ENCODE data around the gene CDK6. TPM values are rescaled to one million over a fixed set of nuclear protein-coding genes. Genes with fewer than 3 reads are reported as not detected.

Gene CDK6
- total RNA-seq, 1 donor from 2014 or later, result 6.0 TPM

GRCh38 chr7:92652536-92652935, 183.8 kb downstream of the CDK6 start:
- Histone ChIP-seq H3K4me3 (no peak overlapping the region), H3K9me3 (ENCODE audit: low read depth) (no peaks in the 10 kb centered on the region), H3K79me2 (ENCODE audit: low read depth) (no peaks in the 10 kb centered on the region), H3K27me3 (no peaks in the 10 kb centered on the region), H3K27ac (no peak overlapping the region), H2AFZ (replicated peaks) (no peak overlapping the region), H4K20me1 (ENCODE audit: low read depth) (no peaks in the 10 kb centered on the region), H3K9ac (no peak overlapping the region), H3K4me2 (no peak overlapping the region), H3K4me1 (no peaks in the 10 kb centered on the region), H3F3A (ENCODE audit: low read depth) (no peaks in the 10 kb centered on the region), H3K36me3 (no peaks in the 10 kb centered on the region)
- H3K27ac Mint-ChIP-seq, result no peak overlapping the region
- TF ChIP-seq EZH2phosphoT487 (IDR thresholded peaks at IDR 0.05) (no peak), EZH2 (IDR thresholded peaks at IDR 0.05) (no peak), CTCF (IDR thresholded peaks at IDR 0.05) (no peak)
- no peaks in the 10 kb centered on the region for H3K27me3 Mint-ChIP-seq (ENCODE audit: insufficient read depth, low read depth)
- no peak overlapping the region for H3K4me3 Mint-ChIP-seq
- no peaks in the 10 kb centered on the region for H3K4me1 Mint-ChIP-seq
- no peaks in the 10 kb centered on the region for H3K9me3 Mint-ChIP-seq
- DNase-seq (ENCODE audit: low spot score), result no peak
- H3K36me3 Mint-ChIP-seq, result peaks cover 2% of the 10 kb centered on the region

GRCh38 chr7:92650391-92650790, 186.0 kb downstream of the CDK6 start:
- Histone ChIP-seq H2AFZ (replicated peaks) (no peak overlapping the region), H3K4me3 (no peak overlapping the region), H3K4me2 (no peak overlapping the region), H3K9ac (no peak overlapping the region), H3K27me3 (no peaks in the 10 kb centered on the region), H3K36me3 (no peaks in the 10 kb centered on the region), H4K20me1 (ENCODE audit: low read depth) (no peaks in the 10 kb centered on the region), H3K27ac (no peak overlapping the region), H3K79me2 (ENCODE audit: low read depth) (no peaks in the 10 kb centered on the region), H3F3A (ENCODE audit: low read depth) (no peaks in the 10 kb centered on the region), H3K4me1 (peaks cover 2% of the 10 kb centered on the region), H3K9me3 (ENCODE audit: low read depth) (no peaks in the 10 kb centered on the region)
- H3K36me3 Mint-ChIP-seq, result peaks cover 2% of the 10 kb centered on the region
- peaks cover 9% of the 10 kb centered on the region for H3K4me1 Mint-ChIP-seq
- TF ChIP-seq EZH2 (IDR thresholded peaks at IDR 0.05) (no peak), CTCF (IDR thresholded peaks at IDR 0.05) (no peak), EZH2phosphoT487 (IDR thresholded peaks at IDR 0.05) (no peak)
- DNase-seq (ENCODE audit: low spot score), result no peak
- H3K9me3 Mint-ChIP-seq, result no peaks in the 10 kb centered on the region
- H3K27ac Mint-ChIP-seq, result no peak overlapping the region
- H3K4me3 Mint-ChIP-seq, result no peak overlapping the region
- H3K27me3 Mint-ChIP-seq (ENCODE audit: insufficient read depth, low read depth), result peaks cover 2% of the 10 kb centered on the region

GRCh38 chr7:92648067-92648466, 188.3 kb downstream of the CDK6 start:
- Histone ChIP-seq H3K4me3 (no peak overlapping the region), H4K20me1 (ENCODE audit: low read depth) (no peaks in the 10 kb centered on the region), H3K27me3 (no peaks in the 10 kb centered on the region), H3F3A (ENCODE audit: low read depth) (no peaks in the 10 kb centered on the region), H2AFZ (replicated peaks) (no peak overlapping the region), H3K36me3 (no peaks in the 10 kb centered on the region), H3K9me3 (ENCODE audit: low read depth) (no peaks in the 10 kb centered on the region), H3K79me2 (ENCODE audit: low read depth) (no peaks in the 10 kb centered on the region), H3K27ac (no peak overlapping the region), H3K4me2 (no peak overlapping the region), H3K4me1 (peaks cover 7% of the 10 kb centered on the region), H3K9ac (no peak overlapping the region)
- Mint-ChIP-seq H3K9me3 (no peaks in the 10 kb centered on the region), H3K27ac (no peak overlapping the region), H3K4me3 (no peak overlapping the region), H3K36me3 (peaks cover 5% of the 10 kb centered on the region), H3K27me3 (ENCODE audit: insufficient read depth, low read depth) (peaks cover 2% of the 10 kb centered on the region), H3K4me1 (peaks cover 17% of the 10 kb centered on the region)
- no peak for TF ChIP-seq CTCF (IDR thresholded peaks at IDR 0.05)
- no peak for TF ChIP-seq EZH2 (IDR thresholded peaks at IDR 0.05)
- no peak for TF ChIP-seq EZH2phosphoT487 (IDR thresholded peaks at IDR 0.05)
- DNase-seq (ENCODE audit: low spot score), result no peak

All from neural progenitor cell (in vitro differentiated cells).